ENCODE measurements around the gene FHIT.

Gene FHIT

DNA sequence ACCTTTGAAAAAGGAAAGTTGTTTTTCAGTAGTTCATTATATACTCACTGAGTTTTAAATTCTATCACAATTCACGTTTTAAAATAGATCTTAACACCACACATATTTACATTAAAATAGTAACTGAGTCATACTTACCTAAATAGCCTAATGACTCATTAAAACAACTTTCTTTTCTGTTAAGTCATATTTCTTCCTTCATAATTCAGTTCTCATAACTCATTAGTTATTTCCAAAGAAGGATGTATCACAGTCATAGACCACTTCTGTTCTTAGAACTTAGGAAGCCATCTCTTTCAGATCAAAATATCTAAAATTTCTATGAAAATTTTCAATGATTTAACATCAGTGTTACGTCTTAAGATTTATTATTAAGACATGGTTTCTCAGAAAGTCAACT, 885.9 kb downstream of the FHIT start:
- no peak for TF ChIP-seq TAF1 (IDR thresholded peaks at IDR 0.05; ENCODE audit: borderline replicate concordance, insufficient read depth, low read length)

DNA sequence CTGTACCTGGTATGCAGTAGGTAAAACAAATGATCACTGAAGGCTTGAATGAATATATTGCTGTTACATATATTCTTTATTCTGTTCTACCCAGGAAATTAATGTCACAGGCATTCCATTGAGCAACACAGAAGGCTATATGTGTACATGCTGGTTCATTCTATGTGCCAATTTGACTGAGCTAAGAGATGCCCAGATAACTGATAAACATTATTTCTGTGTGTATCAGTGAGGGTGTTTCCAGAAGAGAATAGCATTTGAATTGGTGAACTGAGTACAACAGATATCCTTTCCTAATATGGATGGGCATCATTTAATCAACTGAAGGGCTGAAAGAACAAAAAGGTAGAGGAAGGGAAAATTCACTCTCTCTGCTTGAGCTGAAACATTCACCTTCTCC, 886.8 kb downstream of the FHIT start:
- TF ChIP-seq FOXP2 (optimal IDR thresholded peaks at IDR 0.05; ENCODE audit: borderline replicate concordance, extremely low read depth, extremely low read length, insufficient read depth) (no peak), POLR2AphosphoS5 (IDR thresholded peaks at IDR 0.05; ENCODE audit: low read depth, low read length) (no peak), TAF1 (IDR thresholded peaks at IDR 0.05; ENCODE audit: borderline replicate concordance, insufficient read depth, low read length) (no peak), SIN3A (IDR thresholded peaks at IDR 0.05; ENCODE audit: borderline replicate concordance, insufficient read depth, low read length) (no peak)
- TF ChIP-seq, protein P1, sequence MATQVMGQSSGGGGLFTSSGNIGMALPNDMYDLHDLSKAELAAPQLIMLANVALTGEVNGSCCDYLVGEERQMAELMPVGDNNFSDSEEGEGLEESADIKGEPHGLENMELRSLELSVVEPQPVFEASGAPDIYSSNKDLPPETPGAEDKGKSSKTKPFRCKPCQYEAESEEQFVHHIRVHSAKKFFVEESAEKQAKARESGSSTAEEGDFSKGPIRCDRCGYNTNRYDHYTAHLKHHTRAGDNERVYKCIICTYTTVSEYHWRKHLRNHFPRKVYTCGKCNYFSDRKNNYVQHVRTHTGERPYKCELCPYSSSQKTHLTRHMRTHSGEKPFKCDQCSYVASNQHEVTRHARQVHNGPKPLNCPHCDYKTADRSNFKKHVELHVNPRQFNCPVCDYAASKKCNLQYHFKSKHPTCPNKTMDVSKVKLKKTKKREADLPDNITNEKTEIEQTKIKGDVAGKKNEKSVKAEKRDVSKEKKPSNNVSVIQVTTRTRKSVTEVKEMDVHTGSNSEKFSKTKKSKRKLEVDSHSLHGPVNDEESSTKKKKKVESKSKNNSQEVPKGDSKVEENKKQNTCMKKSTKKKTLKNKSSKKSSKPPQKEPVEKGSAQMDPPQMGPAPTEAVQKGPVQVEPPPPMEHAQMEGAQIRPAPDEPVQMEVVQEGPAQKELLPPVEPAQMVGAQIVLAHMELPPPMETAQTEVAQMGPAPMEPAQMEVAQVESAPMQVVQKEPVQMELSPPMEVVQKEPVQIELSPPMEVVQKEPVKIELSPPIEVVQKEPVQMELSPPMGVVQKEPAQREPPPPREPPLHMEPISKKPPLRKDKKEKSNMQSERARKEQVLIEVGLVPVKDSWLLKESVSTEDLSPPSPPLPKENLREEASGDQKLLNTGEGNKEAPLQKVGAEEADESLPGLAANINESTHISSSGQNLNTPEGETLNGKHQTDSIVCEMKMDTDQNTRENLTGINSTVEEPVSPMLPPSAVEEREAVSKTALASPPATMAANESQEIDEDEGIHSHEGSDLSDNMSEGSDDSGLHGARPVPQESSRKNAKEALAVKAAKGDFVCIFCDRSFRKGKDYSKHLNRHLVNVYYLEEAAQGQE (IDR thresholded peaks at IDR 0.05; ENCODE audit: insufficient read depth in 1 of 2, low read depth in 2 of 2, low read length in 2 of 2): no peak

DNA sequence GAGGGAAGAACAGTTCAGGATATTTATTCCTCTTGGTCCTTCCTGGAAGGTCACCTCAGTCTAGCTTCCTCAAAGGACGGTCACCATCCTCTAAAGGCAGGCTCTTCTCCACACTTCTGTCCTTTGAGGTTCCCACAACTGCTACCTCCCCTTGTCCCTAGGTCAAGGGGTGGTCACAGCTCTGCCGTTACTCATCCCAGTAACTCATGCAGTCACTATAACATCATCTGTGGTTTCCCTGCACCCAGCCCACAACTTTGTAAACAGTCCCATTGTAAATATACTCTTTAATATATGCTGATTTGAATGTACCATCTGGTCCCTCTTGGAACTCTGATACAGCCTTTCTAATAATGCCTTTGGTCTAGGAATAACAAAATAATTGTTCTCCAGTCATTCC, 887.4 kb downstream of the FHIT start:
- TF ChIP-seq SIN3A (IDR thresholded peaks at IDR 0.05; ENCODE audit: borderline replicate concordance, insufficient read depth, low read length) (no peak), FOXP2 (optimal IDR thresholded peaks at IDR 0.05; ENCODE audit: borderline replicate concordance, extremely low read depth, extremely low read length, insufficient read depth) (no peak), TAF1 (IDR thresholded peaks at IDR 0.05; ENCODE audit: borderline replicate concordance, insufficient read depth, low read length) (no peak), POLR2AphosphoS5 (IDR thresholded peaks at IDR 0.05; ENCODE audit: low read depth, low read length) (no peak)
- TF ChIP-seq, protein P1 (IDR thresholded peaks at IDR 0.05; ENCODE audit: insufficient read depth in 1 of 2, low read depth in 2 of 2, low read length in 2 of 2): no peak

DNA sequence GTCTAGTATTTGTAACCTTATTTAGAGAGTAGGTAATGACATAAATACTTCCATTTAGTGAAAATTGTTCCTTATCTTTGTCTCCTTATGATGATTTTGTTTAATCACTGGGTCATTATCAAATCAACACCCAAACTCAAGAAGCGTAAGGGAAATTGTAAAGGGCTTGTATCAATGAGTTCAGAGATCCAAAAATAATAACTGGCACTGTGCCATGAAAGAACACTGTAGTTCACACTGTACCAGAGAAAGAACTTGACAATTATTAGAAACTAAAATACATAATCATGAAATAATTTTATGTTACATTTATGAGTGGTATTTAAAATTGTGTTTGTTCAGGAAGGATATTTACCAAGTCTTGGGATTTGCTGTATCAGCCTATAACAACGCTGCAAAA, 895.4 kb downstream of the FHIT start:
- TF ChIP-seq, protein P1 (IDR thresholded peaks at IDR 0.05; ENCODE audit: insufficient read depth in 1 of 2, low read depth in 2 of 2, low read length in 2 of 2): no peak
- no peak for TF ChIP-seq FOXP2 (optimal IDR thresholded peaks at IDR 0.05; ENCODE audit: borderline replicate concordance, extremely low read depth, extremely low read length, insufficient read depth)
- TF ChIP-seq TAF1 (IDR thresholded peaks at IDR 0.05; ENCODE audit: borderline replicate concordance, insufficient read depth, low read length): no peak

DNA sequence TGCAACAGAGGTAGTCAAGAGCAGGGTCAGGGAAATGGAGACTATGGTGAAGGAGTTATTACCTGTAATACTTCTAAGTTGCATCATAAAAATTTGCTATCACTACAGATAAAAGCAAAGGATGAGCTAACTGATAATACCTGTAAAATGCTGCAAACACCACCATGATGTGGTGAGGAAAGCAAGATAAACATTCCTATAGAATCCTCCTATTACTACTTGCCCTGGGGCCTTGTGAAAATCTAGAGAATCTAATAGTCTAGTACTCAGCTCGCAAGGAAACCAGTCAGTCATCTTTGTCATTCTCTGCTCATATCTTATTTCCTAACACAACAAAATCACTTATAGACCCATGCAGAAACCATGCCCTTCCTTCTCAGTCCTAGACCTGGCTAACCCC, 899.8 kb downstream of the FHIT start:
- TF ChIP-seq, protein P1 (IDR thresholded peaks at IDR 0.05; ENCODE audit: insufficient read depth in 1 of 2, low read depth in 2 of 2, low read length in 2 of 2): no peak
- no peak for TF ChIP-seq FOXP2 (optimal IDR thresholded peaks at IDR 0.05; ENCODE audit: borderline replicate concordance, extremely low read depth, extremely low read length, insufficient read depth)
- TF ChIP-seq SIN3A (IDR thresholded peaks at IDR 0.05; ENCODE audit: borderline replicate concordance, insufficient read depth, low read length): no peak
- TF ChIP-seq POLR2AphosphoS5 (IDR thresholded peaks at IDR 0.05; ENCODE audit: low read depth, low read length): no peak
- TF ChIP-seq TAF1 (IDR thresholded peaks at IDR 0.05; ENCODE audit: borderline replicate concordance, insufficient read depth, low read length): no peak
